Measurements from ENCODE around the gene ISG20L2.

- no peak for TF ChIP-seq EZH2 (IDR thresholded peaks at IDR 0.05; ENCODE audit: low read length, missing control alignments)
- TF ChIP-seq CTCF (conservative IDR thresholded peaks at IDR 0.05 in 1 of 2, IDR thresholded peaks at IDR 0.05 in 1 of 2; ENCODE audit: low read depth in 1 of 2, low read length in 2 of 2) = no peak
Observed at GRCh38 chr1:156744786-156745419, 16.3 kb upstream of the ISG20L2 start.

Measured in fibroblast of lung (primary cell).